ENCODE data around the gene STRIP1.

- TF ChIP-seq SUZ12 (IDR thresholded peaks at IDR 0.05; ENCODE audit: extremely low read depth, insufficient read depth, insufficient read length), result no peak
- TF ChIP-seq ZNF274 (IDR thresholded peaks at IDR 0.05; ENCODE audit: low read depth, low read length), result no peak
- no peak for TF ChIP-seq YY1 (IDR thresholded peaks at IDR 0.05; ENCODE audit: insufficient read depth, insufficient read length)
Measured at GRCh38 chr1:110067479-110067892, 33.1 kb downstream of the STRIP1 start.
